GM21619 (cell line): Measurements from ENCODE around the gene DCDC2C.

Experiments used
- ATAC-seq: cut with Tn5 transposase; IDR thresholded peaks from one replicate; pipeline ENCODE4 v1.9.1; 2021; ENCODE audit not compliant: unreplicated experiment

DCDC2C gene

GRCh38 chr2:3708576-3708975 lies 5.2 kb downstream of the DCDC2C start:
- no peak for ATAC-seq

- no peak for ATAC-seq
Observed at GRCh38 chr2:3709225-3709624, 5.8 kb downstream of the DCDC2C start.

- ATAC-seq, result no peak
Observed at GRCh38 chr2:3712424-3712823, 9.0 kb downstream of the DCDC2C start.

- ATAC-seq, result no peak
Observed at GRCh38 chr2:3712831-3713503, 9.6 kb downstream of the DCDC2C start.

- ATAC-seq, result no peak
Observed at GRCh38 chr2:3718679-3719078, 15.3 kb downstream of the DCDC2C start.

- ATAC-seq, result no peak
Observed at GRCh38 chr2:3725002-3725401, 21.6 kb downstream of the DCDC2C start.

GRCh38 chr2:3725458-3726250 lies 22.3 kb downstream of the DCDC2C start:
- no peak for ATAC-seq

GRCh38 chr2:3726511-3726910 lies 23.1 kb downstream of the DCDC2C start:
- ATAC-seq, result no peak

- no peak for ATAC-seq
Observed at GRCh38 chr2:3727397-3728045, 24.1 kb downstream of the DCDC2C start.

GRCh38 chr2:3728104-3729054 lies 25.0 kb downstream of the DCDC2C start:
- ATAC-seq, result no peak

- no peak for ATAC-seq
Observed at GRCh38 chr2:3729055-3729448, 25.7 kb downstream of the DCDC2C start.

GRCh38 chr2:3729786-3730185 lies 26.4 kb downstream of the DCDC2C start:
- ATAC-seq, result no peak

GRCh38 chr2:3730646-3731045 lies 27.3 kb downstream of the DCDC2C start:
- no peak for ATAC-seq

- no peak for ATAC-seq
Observed at GRCh38 chr2:3731829-3732228, 28.5 kb downstream of the DCDC2C start.

GRCh38 chr2:3736112-3736511 lies 32.7 kb downstream of the DCDC2C start:
- ATAC-seq, result no peak

GRCh38 chr2:3737128-3737527 lies 33.8 kb downstream of the DCDC2C start:
- no peak for ATAC-seq

- ATAC-seq, result no peak
Observed at GRCh38 chr2:3738454-3738853, 35.1 kb downstream of the DCDC2C start.

- ATAC-seq, result no peak
Observed at GRCh38 chr2:3739313-3739712, 35.9 kb downstream of the DCDC2C start.

GRCh38 chr2:3741396-3741795 lies 38.0 kb downstream of the DCDC2C start:
- ATAC-seq, result no peak

GRCh38 chr2:3741867-3742602 lies 38.7 kb downstream of the DCDC2C start:
- no peak for ATAC-seq
